Naive thymus-derived CD4-positive, alpha-beta T cell (primary cell): ENCODE results near the gene HOXA13. TPM values are rescaled to one million over a fixed set of nuclear protein-coding genes. Genes with fewer than 3 reads are reported as not detected.

Experiments
- ATAC-seq: fragments of 150-1000 bp; cut with Tn5 transposase; 2 replicates; pipeline ENCODE4 v1.10.0; 2021; ENCODE audit warnings: mild to moderate bottlenecking, moderate library complexity
- CTCF ChIA-PET: fragments of 350-600 bp; sonication (Branson Sonifier 250); formaldehyde crosslinking; loops from one replicate; lab custom pipeline; 2021; ENCODE audit warnings: antibody characterized with exemption; lab: Charles Lee
- POLR2A ChIA-PET: fragments of 350-600 bp; sonication (Branson Sonifier 250); formaldehyde crosslinking; loops from one replicate; lab custom pipeline; 2021; ENCODE audit warnings: antibody characterized with exemption, inconsistent platforms; lab: Charles Lee
- DNase-seq, 9 donors: peaks; one replicate each; pipeline versions ENCODE4 v3.0.0 to v3.0.0-alpha.2; 2020 to 2022; ENCODE audit warnings: mixed read lengths in 1 of 9
- H3K27ac ChIP-seq: one replicate; pipeline ENCODE4 v1.7.0; 2013; ENCODE audit warnings: mild to moderate bottlenecking, low read depth, low read length, moderate library complexity
- H3K27me3 ChIP-seq, 2 donors: one replicate each; pipeline ENCODE4 v1.7.0; 2013; ENCODE audit warnings: low read length in 2 of 2, mild to moderate bottlenecking in 2 of 2, moderate library complexity in 2 of 2; ENCODE audit not compliant: control insufficient read depth in 2 of 2, insufficient read depth in 2 of 2
- H3K36me3 ChIP-seq, 3 experiments: 1 replicate in 2 of 3; 2 replicates in 1 of 3; pipeline ENCODE4 v1.7.0; 2013; ENCODE audit warnings: low read length in 3 of 3, mild to moderate bottlenecking in 3 of 3, moderate library complexity in 1 of 3; ENCODE audit not compliant: insufficient read depth in 3 of 3, control insufficient read depth in 2 of 3
- H3K4me1 ChIP-seq, 2 donors: one replicate each; pipeline ENCODE4 v1.7.0; 2013; ENCODE audit warnings: low read length in 2 of 2, mild to moderate bottlenecking in 2 of 2, moderate library complexity in 1 of 2; ENCODE audit not compliant: control insufficient read depth in 2 of 2, insufficient read depth in 2 of 2
- H3K4me3 ChIP-seq: 2 replicates; pipeline ENCODE4 v1.7.0; 2013; ENCODE audit warnings: mild to moderate bottlenecking, low read length
- H3K9me3 ChIP-seq, 3 experiments: 1 replicate in 2 of 3; 2 replicates in 1 of 3; pipeline ENCODE4 v1.7.0; 2013; ENCODE audit warnings: low read length in 3 of 3; ENCODE audit not compliant: control insufficient read depth in 2 of 3
- H3K27ac Mint-ChIP-seq, 9 donors: one replicate each; pipeline ENCODE4 v1.8.0; 2020 to 2022; ENCODE audit warnings: mixed read lengths in 9 of 9, mild to moderate bottlenecking in 8 of 9, moderate library complexity in 5 of 9, inconsistent platforms in 2 of 9
- H3K27me3 Mint-ChIP-seq, 5 donors: one replicate each; pipeline ENCODE4 v1.8.0; 2021 to 2022; ENCODE audit warnings: mixed read lengths in 5 of 5, mild to moderate bottlenecking in 1 of 5
- H3K36me3 Mint-ChIP-seq, 5 donors: one replicate each; pipeline ENCODE4 v1.8.0; 2020 to 2022; ENCODE audit warnings: mixed read lengths in 5 of 5, mild to moderate bottlenecking in 3 of 5, inconsistent platforms in 1 of 5
- H3K4me1 Mint-ChIP-seq, 7 donors: one replicate each; pipeline ENCODE4 v1.8.0; 2020 to 2022; ENCODE audit warnings: mixed read lengths in 7 of 7, mild to moderate bottlenecking in 3 of 7, inconsistent platforms in 1 of 7
- H3K4me3 Mint-ChIP-seq, 10 donors: one replicate each; pipeline ENCODE4 v1.8.0; 2020 to 2022; ENCODE audit warnings: mild to moderate bottlenecking in 10 of 10, mixed read lengths in 10 of 10, moderate library complexity in 6 of 10, inconsistent platforms in 2 of 10
- H3K9me3 Mint-ChIP-seq, 11 donors: one replicate each; pipeline ENCODE4 v1.8.0; 2020 to 2022; ENCODE audit warnings: mixed read lengths in 11 of 11, mild to moderate bottlenecking in 4 of 11, inconsistent platforms in 1 of 11, moderate library complexity in 1 of 11
- intact Hi-C, 2 donors: fragments of 100-400 bp; cut with micrococcal nuclease; formaldehyde crosslinking; loops; one replicate each; pipeline ENCODE4 v1.15.1; 2023
- polyA plus RNA-seq, 2 donors: library from polyadenylated mRNA; unstranded; fragments of 300-500 nt; fragmentation: Illumina TruSeq; gene quantifications; one replicate each; pipeline ENCODE4 v1.2.3, GENCODE V29; 2021
- total RNA-seq, 6 experiments: library from RNA in 5 of 6; stranded (reverse) in 5 of 6; gene quantifications; 1 replicate in 5 of 6; 2 replicates in 1 of 6; pipeline ENCODE4 v1.2.3 and lab custom pipeline; 2021 to 2026

The HOXA13 gene
- total and polyA plus RNA-seq, 7 experiments from 2014 or later, result not detected

GRCh38 chr7:27180431-27181420, 19.2 kb downstream of the HOXA13 start:
- H3K27ac Mint-ChIP-seq, result no peak overlapping the region
- peaks cover 10 to 28% of the 10 kb centered on the region in 2 donors for H3K4me1 ChIP-seq
- no peak overlapping the region for H3K4me3 ChIP-seq
- DNase-seq (peak in 1 of 9 donors; percentile 2), ATAC-seq (no peak)
- no peaks in the 10 kb centered on the region for H3K36me3 Mint-ChIP-seq
- CTCF ChIA-PET, result interaction anchor here (0.5 to 1.8 kb wide), 3 partner anchors 9 to 791 kb away, joined by 3 to 8 read pairs (median 4); no protein-coding TSS in a partner anchor
- peaks cover 0 to 6% (median 0%) of the 10 kb centered on the region in 11 donors for H3K9me3 Mint-ChIP-seq
- no peak overlapping the region for H3K27ac ChIP-seq
- H3K27me3 ChIP-seq, result peaks cover 27 to 61% of the 10 kb centered on the region in 2 donors
- peaks cover 8 to 26% (median 22%) of the 10 kb centered on the region in 7 donors for H3K4me1 Mint-ChIP-seq
- intact Hi-C loops, result no loop called here
- H3K4me3 Mint-ChIP-seq, result peak overlapping the region in 4 of 10 donors; percentile 14 to 44 (median 22)
- POLR2A ChIA-PET, result no interaction called here
- H3K9me3 ChIP-seq, result no peaks in the 10 kb centered on the region
- H3K36me3 ChIP-seq, result no peaks in the 10 kb centered on the region
- peaks cover 70 to 83% (median 79%) of the 10 kb centered on the region in 5 donors for H3K27me3 Mint-ChIP-seq

GRCh38 chr7:27179503-27180430, 20.1 kb downstream of the HOXA13 start:
- intact Hi-C loops, result no loop called here
- H3K27me3 Mint-ChIP-seq, result peaks cover 70 to 82% (median 79%) of the 10 kb centered on the region in 5 donors
- peak overlapping the region in 9 of 10 donors; percentile 14 to 64 (median 49) for H3K4me3 Mint-ChIP-seq
- Histone ChIP-seq H3K27ac (no peak overlapping the region), H3K27me3 (peaks cover 27 to 58% of the 10 kb centered on the region in 2 donors), H3K4me1 (peaks cover 7 to 18% of the 10 kb centered on the region in 2 donors), H3K4me3 (no peak overlapping the region), H3K9me3 (no peaks in the 10 kb centered on the region), H3K36me3 (no peaks in the 10 kb centered on the region)
- peak in 5 of 9 donors; percentile 48 to 73 (median 64) for DNase-seq
- CTCF ChIA-PET, result interaction anchor here (0.5 to 1.8 kb wide), 8 partner anchors 10 to 792 kb away, joined by 3 to 8 read pairs (median 4); no protein-coding TSS in a partner anchor
- H3K4me1 Mint-ChIP-seq, result peaks cover 6 to 19% (median 13%) of the 10 kb centered on the region in 7 donors
- peaks cover 0 to 2% (median 0%) of the 10 kb centered on the region in 11 donors for H3K9me3 Mint-ChIP-seq
- peak overlapping the region in 2 of 9 donors; percentile 14 to 34 for H3K27ac Mint-ChIP-seq
- no peaks in the 10 kb centered on the region for H3K36me3 Mint-ChIP-seq
- peak; percentile 86 for ATAC-seq
- POLR2A ChIA-PET, result interaction anchor here (1.4 kb wide), 1 partner anchor 19 kb away, joined by 4 read pairs; no protein-coding TSS in a partner anchor

- no peak overlapping the region for H3K4me3 ChIP-seq
- CTCF ChIA-PET, result interaction anchor here (0.6 to 1.8 kb wide), 8 partner anchors 11 to 1327 kb away, joined by 3 to 8 read pairs (median 3); no protein-coding TSS in a partner anchor
- peaks cover 6 to 17% (median 12%) of the 10 kb centered on the region in 7 donors for H3K4me1 Mint-ChIP-seq
- peak overlapping the region in 4 of 10 donors; percentile 3 to 27 (median 12) for H3K4me3 Mint-ChIP-seq
- H3K27me3 Mint-ChIP-seq, result peaks cover 71 to 82% (median 76%) of the 10 kb centered on the region in 5 donors
- POLR2A ChIA-PET, result interaction anchor here (0.7 to 1.4 kb wide), 2 partner anchors 13 to 18 kb away, joined by 3 to 4 read pairs; no protein-coding TSS in a partner anchor
- no peaks in the 10 kb centered on the region for H3K9me3 ChIP-seq
- DNase-seq, result no peak
- ATAC-seq, result no peak
- peaks cover 12% of the 10 kb centered on the region in 2 donors for H3K4me1 ChIP-seq
- H3K9me3 Mint-ChIP-seq, result peaks cover 0 to 1% (median 0%) of the 10 kb centered on the region in 11 donors
- H3K36me3 Mint-ChIP-seq, result no peaks in the 10 kb centered on the region
- no peak overlapping the region for H3K27ac ChIP-seq
- H3K36me3 ChIP-seq, result no peaks in the 10 kb centered on the region
- H3K27me3 ChIP-seq, result peaks cover 29 to 59% of the 10 kb centered on the region in 2 donors
- intact Hi-C loops, result no loop called here
- H3K27ac Mint-ChIP-seq, result peak overlapping the region in 2 of 9 donors; percentile 16 to 34
Observed at GRCh38 chr7:27179030-27179429, 20.9 kb downstream of the HOXA13 start.

GRCh38 chr7:27178366-27178765, 21.5 kb downstream of the HOXA13 start:
- peaks cover 6 to 13% (median 9%) of the 10 kb centered on the region in 7 donors for H3K4me1 Mint-ChIP-seq
- Histone ChIP-seq H3K27ac (no peak overlapping the region), H3K36me3 (no peaks in the 10 kb centered on the region), H3K4me1 (peaks cover 5 to 7% of the 10 kb centered on the region in 2 donors), H3K9me3 (no peaks in the 10 kb centered on the region), H3K27me3 (peaks cover 26 to 53% of the 10 kb centered on the region in 2 donors), H3K4me3 (no peak overlapping the region)
- H3K9me3 Mint-ChIP-seq, result peaks cover 0 to 1% (median 0%) of the 10 kb centered on the region in 11 donors
- peaks cover 67 to 75% (median 70%) of the 10 kb centered on the region in 5 donors for H3K27me3 Mint-ChIP-seq
- ATAC-seq (no peak), DNase-seq (no peak)
- no peak overlapping the region for H3K4me3 Mint-ChIP-seq
- H3K27ac Mint-ChIP-seq, result no peak overlapping the region
- ChIA-PET POLR2A (interaction anchor here (0.7 to 1.4 kb wide), 2 partner anchors 12 to 17 kb away, joined by 3 to 4 read pairs; no protein-coding TSS in a partner anchor), CTCF (interaction anchor here (0.6 to 2.7 kb wide), 7 partner anchors 8 to 1120 kb away, joined by 3 to 8 read pairs (median 4); no protein-coding TSS in a partner anchor)
- no peaks in the 10 kb centered on the region for H3K36me3 Mint-ChIP-seq
- intact Hi-C loops, result no loop called here

- H3K27me3 ChIP-seq, result peaks cover 21 to 53% of the 10 kb centered on the region in 2 donors
- peaks cover 6 to 14% (median 9%) of the 10 kb centered on the region in 7 donors for H3K4me1 Mint-ChIP-seq
- CTCF ChIA-PET, result interaction anchor here (0.7 to 2.7 kb wide), 2 partner anchors 9 to 435 kb away, joined by 3 to 8 read pairs; no protein-coding TSS in a partner anchor
Observed at GRCh38 chr7:27177795-27178320, 22.0 kb downstream of the HOXA13 start.

More at GRCh38 chr7:27177795-27178320, 22.0 kb downstream of the HOXA13 start:
- POLR2A ChIA-PET, result interaction anchor here (1.4 kb wide), 1 partner anchor 17 kb away, joined by 4 read pairs; no protein-coding TSS in a partner anchor
- ATAC-seq (no peak), DNase-seq (no peak)
- no peaks in the 10 kb centered on the region for H3K36me3 Mint-ChIP-seq
- Histone ChIP-seq H3K4me3 (no peak overlapping the region), H3K4me1 (peaks cover 7 to 10% of the 10 kb centered on the region in 2 donors), H3K9me3 (no peaks in the 10 kb centered on the region), H3K36me3 (no peaks in the 10 kb centered on the region), H3K27ac (no peak overlapping the region)
- peaks cover 64 to 71% (median 67%) of the 10 kb centered on the region in 5 donors for H3K27me3 Mint-ChIP-seq
- no peak overlapping the region for H3K4me3 Mint-ChIP-seq
- intact Hi-C loops, result no loop called here
- H3K27ac Mint-ChIP-seq, result no peak overlapping the region
- H3K9me3 Mint-ChIP-seq, result peaks cover 0 to 1% (median 0%) of the 10 kb centered on the region in 11 donors
